ENCODE measurements around the gene LRRC8D. TPM values are rescaled to one million over a fixed set of nuclear protein-coding genes. Genes with fewer than 3 reads are reported as not detected.

LRRC8D gene
- total and polyA plus RNA-seq, 2 experiments from 2014 or later = 30.1 to 30.7 TPM

- Histone ChIP-seq H3F3A (ENCODE audit: insufficient read depth) (peaks cover 25% of the 10 kb centered on the region), H3K27me3 (replicated peaks; ENCODE audit: insufficient read depth) (no peaks in the 10 kb centered on the region), H3K4me1 (ENCODE audit: insufficient read depth) (peaks cover 20% of the 10 kb centered on the region), H3K4me3 (peak overlapping the region; percentile 67), H3K79me2 (ENCODE audit: insufficient read depth) (peaks cover 59% of the 10 kb centered on the region), H3K9ac (peak overlapping the region; percentile 77), H3K9me3 (ENCODE audit: low read depth) (no peaks in the 10 kb centered on the region), H3K27ac (peak overlapping the region; percentile 91), H4K20me1 (ENCODE audit: insufficient read depth) (no peaks in the 10 kb centered on the region), H2AFZ (peak overlapping the region; percentile 54), H3K4me2 (ENCODE audit: unreplicated experiment) (peak overlapping the region; percentile 84), H3K9me2 (ENCODE audit: insufficient read depth) (no peaks in the 10 kb centered on the region), H3K36me3 (ENCODE audit: low read depth) (no peaks in the 10 kb centered on the region)
- TF ChIP-seq EZH2 (IDR thresholded peaks at IDR 0.05; ENCODE audit: insufficient read depth, poor library complexity, severe bottlenecking) (no peak), EZH2phosphoT487 (IDR thresholded peaks at IDR 0.05; ENCODE audit: insufficient read depth, low read depth) (no peak)
- 14 to 18% methylated on average over 2 of the region's 2 CpGs for WGBS, 2 experiments (ENCODE audit: low coverage in 1 of 2, low lambda C conversion rate in 2 of 2, missing lambda C conversion rate in 2 of 2)
- in situ Hi-C loops (cut with MboI) = no loop called here
- peak; percentile 82 for DNase-seq
Observed at GRCh38 chr1:89855413-89856123, 34.7 kb downstream of the LRRC8D start.

GRCh38 chr1:89863165-89863830 is 42.5 kb downstream of the LRRC8D start:
- in situ Hi-C loops (cut with MboI) = no loop called here
- no peaks in the 10 kb centered on the region for H3K27me3 ChIP-seq (replicated peaks; ENCODE audit: insufficient read depth)
- peaks cover 14% of the 10 kb centered on the region for H3F3A ChIP-seq (ENCODE audit: insufficient read depth)
- peaks cover 22% of the 10 kb centered on the region; the same call in 1 of the 2 replicates for H3K79me2 ChIP-seq (ENCODE audit: insufficient read depth)
- H3K4me2 ChIP-seq (ENCODE audit: unreplicated experiment) = no peak overlapping the region
- DNase-seq = no peak
- H3K27ac ChIP-seq = no peak overlapping the region
- H3K36me3 ChIP-seq (ENCODE audit: low read depth) = no peaks in the 10 kb centered on the region
- H3K9ac ChIP-seq = no peak overlapping the region
- H3K9me2 ChIP-seq (ENCODE audit: insufficient read depth) = no peaks in the 10 kb centered on the region
- H3K4me1 ChIP-seq (ENCODE audit: insufficient read depth) = peaks cover 15% of the 10 kb centered on the region
- H2AFZ ChIP-seq = no peak overlapping the region
- H3K4me3 ChIP-seq = no peak overlapping the region
- H3K9me3 ChIP-seq (ENCODE audit: low read depth) = no peaks in the 10 kb centered on the region
- WGBS, 2 experiments (ENCODE audit: low coverage in 1 of 2, low lambda C conversion rate in 2 of 2, missing lambda C conversion rate in 2 of 2) = 95 to 98% methylated on average over 3 of the region's 3 CpGs
- TF ChIP-seq EZH2 (IDR thresholded peaks at IDR 0.05; ENCODE audit: insufficient read depth, poor library complexity, severe bottlenecking) = no peak
- TF ChIP-seq EZH2phosphoT487 (IDR thresholded peaks at IDR 0.05; ENCODE audit: insufficient read depth, low read depth) = no peak
- H4K20me1 ChIP-seq (ENCODE audit: insufficient read depth) = no peaks in the 10 kb centered on the region

- no peak for TF ChIP-seq EZH2phosphoT487 (IDR thresholded peaks at IDR 0.05; ENCODE audit: insufficient read depth, low read depth)
- no peak for TF ChIP-seq EZH2 (IDR thresholded peaks at IDR 0.05; ENCODE audit: insufficient read depth, poor library complexity, severe bottlenecking)
- Histone ChIP-seq H3K27ac (peak overlapping the region; percentile 80), H3K27me3 (replicated peaks; ENCODE audit: insufficient read depth) (no peaks in the 10 kb centered on the region), H3K4me3 (peak overlapping the region; percentile 13), H3K4me1 (ENCODE audit: insufficient read depth) (peaks cover 15% of the 10 kb centered on the region), H4K20me1 (ENCODE audit: insufficient read depth) (no peaks in the 10 kb centered on the region), H3K9me2 (ENCODE audit: insufficient read depth) (no peaks in the 10 kb centered on the region), H3K4me2 (ENCODE audit: unreplicated experiment) (peak overlapping the region; percentile 57), H3K36me3 (ENCODE audit: low read depth) (no peaks in the 10 kb centered on the region), H2AFZ (no peak overlapping the region), H3F3A (ENCODE audit: insufficient read depth) (peaks cover 14% of the 10 kb centered on the region), H3K9ac (peak overlapping the region; percentile 31; the same call in 1 of the 2 replicates), H3K79me2 (ENCODE audit: insufficient read depth) (peaks cover 26% of the 10 kb centered on the region; the same call in 1 of the 2 replicates), H3K9me3 (ENCODE audit: low read depth) (no peaks in the 10 kb centered on the region)
- WGBS, 2 experiments (ENCODE audit: low coverage in 1 of 2, low lambda C conversion rate in 2 of 2, missing lambda C conversion rate in 2 of 2) = 41 to 44% methylated on average over 4 of the region's 4 CpGs
- in situ Hi-C loops (cut with MboI) = no loop called here
- peak; percentile 82 for DNase-seq
Observed at GRCh38 chr1:89865498-89866382, 44.9 kb downstream of the LRRC8D start.

DNA sequence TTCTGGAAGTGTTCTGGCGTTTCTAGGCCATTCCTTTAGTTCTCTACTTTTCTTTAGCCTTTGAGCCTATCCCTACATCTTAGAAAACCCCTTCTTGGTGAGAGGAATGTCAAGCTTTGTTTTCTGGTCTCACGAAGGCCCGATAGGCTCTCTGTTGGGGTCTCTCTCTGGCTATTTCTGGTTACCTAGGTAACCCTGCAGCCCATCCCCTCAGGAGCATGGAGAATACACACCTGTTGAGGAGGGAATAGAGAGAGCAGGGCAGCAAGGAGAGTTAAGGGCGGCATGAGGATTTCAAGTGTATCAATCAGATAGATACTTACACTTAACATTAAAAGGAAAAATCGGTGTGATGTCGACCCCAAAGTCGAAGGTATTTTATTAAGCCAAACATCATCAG is 45.7 kb downstream of the LRRC8D start:
- H3K9ac ChIP-seq = peak overlapping the region; percentile 31; the same call in 1 of the 2 replicates
- H3F3A ChIP-seq (ENCODE audit: insufficient read depth) = peaks cover 14% of the 10 kb centered on the region
- TF ChIP-seq EZH2phosphoT487 (IDR thresholded peaks at IDR 0.05; ENCODE audit: insufficient read depth, low read depth) = no peak
- no peak for TF ChIP-seq EZH2 (IDR thresholded peaks at IDR 0.05; ENCODE audit: insufficient read depth, poor library complexity, severe bottlenecking)
- H3K79me2 ChIP-seq (ENCODE audit: insufficient read depth) = peaks cover 27% of the 10 kb centered on the region; the same call in 1 of the 2 replicates
- H3K27me3 ChIP-seq (replicated peaks; ENCODE audit: insufficient read depth) = no peaks in the 10 kb centered on the region
- peaks cover 15% of the 10 kb centered on the region for H3K4me1 ChIP-seq (ENCODE audit: insufficient read depth)
- WGBS, 2 experiments (ENCODE audit: low coverage in 1 of 2, low lambda C conversion rate in 2 of 2, missing lambda C conversion rate in 2 of 2) = 96 to 98% methylated on average over 7 of the region's 7 CpGs
- no peak overlapping the region; the same call in 1 of the 2 replicates for H3K4me3 ChIP-seq
- no peaks in the 10 kb centered on the region for H4K20me1 ChIP-seq (ENCODE audit: insufficient read depth)
- no peak for DNase-seq
- H3K9me3 ChIP-seq (ENCODE audit: low read depth) = no peaks in the 10 kb centered on the region
- in situ Hi-C loops (cut with MboI) = no loop called here
- no peak overlapping the region for H2AFZ ChIP-seq
- peak overlapping the region; percentile 80 for H3K27ac ChIP-seq
- H3K9me2 ChIP-seq (ENCODE audit: insufficient read depth) = no peaks in the 10 kb centered on the region
- peak overlapping the region; percentile 57 for H3K4me2 ChIP-seq (ENCODE audit: unreplicated experiment)
- H3K36me3 ChIP-seq (ENCODE audit: low read depth) = no peaks in the 10 kb centered on the region

All from GM23248 (cell line).